NCI-H187 treated with DMSO at 0.1 percent for 48 hours (cell line): ENCODE data around the gene GANAB.
"Not testable (repeated sequence)": the region's sequence is repeated elsewhere in the genome, so short reads cannot be mapped to it uniquely, and the experiment has no call there.

Experiments used
- DNase-seq: peaks from one replicate; lab custom pipeline; 2025; lab: John Stamatoyannopoulos, UW

GANAB gene

DNA sequence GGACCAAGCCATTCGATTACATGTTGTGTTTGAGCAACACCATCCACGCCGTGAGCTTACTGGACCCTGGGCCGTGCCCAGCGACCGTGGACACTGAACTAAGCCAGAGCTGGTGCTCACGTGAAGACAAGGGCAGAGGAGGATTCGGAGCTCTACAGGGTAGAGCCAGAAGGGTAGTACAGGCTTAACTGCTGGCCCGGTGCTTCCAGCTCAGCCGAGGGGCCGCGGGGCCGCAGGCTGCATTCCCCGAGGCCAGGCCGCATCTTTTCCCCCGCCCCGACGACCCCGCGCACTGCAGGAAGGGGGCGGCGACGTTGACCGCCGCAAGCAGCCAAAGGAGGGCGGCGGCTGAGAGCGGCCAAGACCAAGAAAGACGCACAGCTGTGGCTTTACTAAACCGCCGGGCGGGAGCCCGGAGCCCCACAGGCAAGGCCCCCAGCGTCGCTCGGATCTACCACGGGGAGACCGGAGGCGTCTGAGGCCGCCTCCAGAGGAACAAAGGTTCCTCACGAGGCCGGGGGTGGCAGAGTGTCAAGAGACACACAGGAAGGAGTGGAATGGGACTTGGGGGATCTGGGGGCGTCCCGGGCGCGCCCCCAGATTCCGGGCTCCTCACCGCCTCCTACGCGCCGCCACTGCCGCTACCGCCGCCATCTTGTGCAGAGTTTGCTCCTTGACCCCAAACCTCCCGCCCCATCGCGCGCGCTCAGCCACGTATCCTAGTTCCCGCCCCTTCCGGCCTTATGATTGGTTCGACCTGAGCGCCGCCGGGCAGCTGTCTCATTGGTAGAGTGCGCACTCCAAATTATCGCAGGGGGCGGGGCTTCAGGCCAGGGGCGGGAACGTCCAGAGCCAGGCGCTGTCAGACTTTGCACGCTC is at the start of gene GANAB:
Gene GANAB, minus strand, starts transcription at position 668 of the 879 bp plus-strand sequence. Its CDS starts 14 bp downstream, at position 654.
- DNase-seq: peak; percentile 82

DNA sequence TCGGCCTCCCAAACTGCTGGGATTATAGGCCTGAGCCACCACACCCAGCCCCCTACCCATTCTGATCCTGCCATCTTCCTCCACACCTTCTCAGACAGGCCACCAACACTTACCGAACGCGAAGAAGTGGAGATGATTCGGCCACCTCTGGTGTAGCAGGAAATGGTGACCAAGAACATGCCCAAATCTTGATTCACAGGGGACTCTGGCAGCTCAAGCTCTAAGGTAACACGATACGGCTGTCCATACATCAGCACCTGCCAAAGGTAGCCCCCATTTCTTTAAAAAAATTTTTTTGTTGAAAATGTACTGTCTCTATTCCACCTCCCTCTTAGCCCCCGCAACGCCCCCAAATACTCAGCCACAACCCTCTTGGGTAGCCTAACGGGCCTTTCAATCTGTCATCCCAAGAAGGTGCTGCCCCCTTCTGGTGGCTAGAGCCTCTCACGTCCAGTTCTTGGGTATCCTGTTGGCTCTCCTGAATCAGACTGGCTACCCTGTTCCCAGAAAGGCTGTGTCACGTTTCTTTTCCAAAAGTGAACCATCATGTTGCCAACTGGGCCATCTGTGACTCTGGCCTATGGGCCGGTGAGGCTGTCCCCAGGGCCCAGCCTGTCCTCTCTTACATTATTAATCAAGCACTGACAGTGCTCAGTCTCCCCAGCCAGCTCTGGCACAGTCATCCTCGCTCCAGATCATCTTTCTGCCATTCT is 48.2 kb upstream of the GANAB start:
- DNase-seq: no peak

DNA sequence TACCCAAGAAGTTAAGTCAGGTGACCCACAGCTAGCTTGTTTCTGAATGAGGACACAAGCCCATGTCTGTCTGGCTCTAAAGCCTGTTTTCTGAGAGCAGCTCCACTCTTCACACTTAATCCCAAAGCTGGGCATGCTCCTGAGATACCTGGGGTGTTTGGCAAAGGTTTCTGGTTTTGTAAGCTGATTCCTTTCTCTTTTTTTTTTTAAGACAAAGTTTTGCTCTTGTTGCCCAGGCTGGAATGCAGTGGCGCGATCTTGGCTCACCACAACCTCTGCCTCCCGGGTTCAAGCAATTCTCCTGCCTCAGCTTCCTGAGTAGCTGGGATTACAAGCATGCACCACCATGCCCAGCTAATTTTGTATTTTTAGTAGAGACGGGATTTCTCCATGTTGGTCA is 47.2 kb upstream of the GANAB start:
- DNase-seq: not testable (repeated sequence)

DNA sequence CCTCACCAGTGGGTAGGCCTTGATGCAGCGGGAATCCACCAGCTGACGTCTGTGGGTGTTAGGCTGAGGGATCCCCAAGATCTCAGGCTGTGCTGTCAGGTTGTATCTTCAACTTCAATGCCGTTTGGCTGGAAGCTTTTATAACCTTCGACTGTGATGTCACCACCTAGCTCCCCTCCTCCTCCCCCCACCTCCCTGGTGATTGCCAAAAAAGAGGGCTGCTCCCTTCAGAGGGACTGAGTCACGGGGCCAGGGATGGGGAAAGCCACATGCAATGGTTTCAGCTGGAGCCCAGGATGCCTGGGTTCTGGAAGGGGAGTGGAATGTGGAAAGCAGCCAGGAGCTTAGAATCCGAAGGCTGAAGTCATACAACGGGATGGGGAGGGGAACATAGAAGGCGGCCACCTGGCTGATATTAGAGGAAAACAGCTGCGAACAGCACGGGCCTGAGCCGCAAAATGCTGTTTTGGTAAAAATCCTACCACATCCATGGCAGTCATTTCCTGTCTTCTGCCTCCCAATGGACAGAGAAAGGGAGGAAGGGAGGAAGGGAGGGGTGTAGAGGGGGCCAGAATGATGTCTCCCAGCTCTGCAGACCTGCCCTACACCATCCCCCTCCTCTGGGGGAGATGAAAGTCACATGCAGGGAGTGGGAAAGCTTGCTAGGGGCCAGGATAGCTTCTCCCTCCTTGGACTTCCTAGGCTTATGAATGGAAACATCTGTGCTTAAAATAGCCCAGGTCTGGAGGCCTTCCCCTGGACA is 43.2 kb upstream of the GANAB start, which contains the start of gene LRRN4CL:
Gene LRRN4CL, minus strand, starts transcription at position 110 of the 763 bp plus-strand sequence. CDS start 1,022 bp downstream, outside the sequence.
- no peak for DNase-seq

DNA sequence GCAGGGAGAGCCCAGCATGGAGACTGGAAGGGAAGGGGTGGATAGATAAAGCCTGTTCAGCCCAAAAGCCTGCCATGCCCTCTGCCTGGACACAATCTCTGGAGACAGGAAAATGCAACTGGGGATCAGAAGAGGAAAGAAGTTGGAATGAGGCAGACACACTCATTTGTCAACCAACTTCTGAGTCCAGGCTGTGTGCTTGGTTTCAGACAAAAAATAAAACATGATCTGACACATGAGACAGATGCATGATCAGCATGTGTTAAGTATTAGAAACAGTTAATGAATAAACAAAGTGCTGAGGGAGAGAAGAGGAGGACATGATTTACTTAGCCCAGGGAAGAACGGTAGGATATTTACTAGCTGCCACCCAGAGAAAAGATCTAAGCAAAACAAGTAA is 42.1 kb upstream of the GANAB start:
- no peak for DNase-seq

DNA sequence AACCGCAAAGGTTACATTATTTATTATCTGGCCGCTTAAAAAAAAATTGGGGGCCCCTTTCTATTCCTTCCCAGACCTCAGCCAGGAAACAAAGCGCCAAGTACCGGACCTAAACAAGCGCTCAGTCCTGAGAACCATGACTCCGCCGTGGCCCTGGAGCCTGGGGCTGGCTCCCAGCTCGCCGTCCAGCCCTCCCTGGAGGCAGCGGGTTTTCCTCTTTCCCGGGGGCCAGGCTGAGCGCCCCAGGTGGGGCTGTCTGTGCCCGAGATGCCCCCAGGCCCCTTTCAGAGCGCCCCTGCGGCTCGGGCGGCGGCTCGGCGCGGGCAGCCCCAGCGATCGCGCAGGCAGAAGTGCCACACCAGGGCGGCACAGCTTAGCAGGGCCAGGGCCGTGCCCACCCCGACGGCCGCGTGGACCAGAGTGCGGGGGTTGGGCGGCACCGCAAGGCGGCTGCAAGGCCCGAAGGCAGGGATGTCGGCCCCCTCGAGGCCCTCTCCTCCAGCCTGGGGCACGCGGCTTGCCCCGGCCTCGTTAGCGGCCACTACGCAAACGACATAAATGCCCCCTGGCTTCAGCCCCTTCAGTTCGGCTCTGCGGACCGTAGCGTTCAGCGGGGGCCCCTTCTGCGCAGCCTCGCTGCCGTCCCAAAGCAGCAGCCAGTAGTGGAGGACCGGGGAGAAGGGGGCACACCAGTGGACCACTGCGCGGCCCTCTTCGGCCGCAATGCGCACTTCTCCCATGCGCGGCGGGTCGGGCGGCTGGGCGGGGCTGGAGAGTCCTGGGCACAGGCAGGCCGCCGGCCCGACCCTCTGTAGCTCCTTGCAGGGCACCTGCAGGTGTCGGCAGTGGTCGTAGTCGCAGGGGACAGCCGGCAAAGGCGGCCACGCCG is 41.3 kb upstream of the GANAB start:
- no peak for DNase-seq

DNA sequence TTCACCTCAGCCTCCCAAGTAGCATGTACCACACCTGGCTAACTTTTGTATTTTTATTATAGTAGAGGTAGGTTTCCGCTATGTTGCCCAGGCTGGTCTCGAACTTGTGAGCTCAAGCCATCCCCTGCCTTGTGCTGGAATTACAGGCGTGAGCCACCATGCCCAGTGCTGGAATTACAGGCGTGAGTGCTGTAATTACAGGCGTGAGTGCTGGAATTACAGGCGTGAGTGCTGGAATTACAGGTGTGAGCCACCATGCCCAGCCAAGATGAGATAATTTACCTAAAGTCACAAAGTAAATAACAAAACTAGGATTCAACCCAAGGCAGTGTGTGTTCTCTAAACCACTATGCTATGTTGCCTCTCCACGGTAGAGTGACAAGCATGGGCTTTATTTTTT is 36.1 kb upstream of the GANAB start:
- no peak for DNase-seq

DNA sequence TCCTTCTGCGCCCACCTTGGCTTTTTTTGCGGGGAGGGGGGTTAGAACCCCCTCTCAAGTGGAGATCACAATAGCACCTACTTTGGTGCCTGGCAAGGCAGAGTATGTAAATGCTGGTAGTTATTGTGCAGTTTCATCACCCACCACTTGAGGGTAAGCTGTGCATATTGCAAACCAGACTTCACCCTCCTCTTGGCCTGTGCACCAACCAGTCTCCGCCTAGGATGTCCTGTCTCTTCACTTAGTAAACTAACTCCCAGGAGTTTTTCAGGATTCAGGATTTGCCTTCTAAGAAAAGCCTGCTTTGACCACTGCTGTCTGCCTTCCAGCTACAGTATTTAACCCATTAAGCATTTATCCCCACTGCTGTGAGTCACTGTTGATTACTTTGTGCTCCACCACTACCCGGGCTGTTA is 34.4 kb upstream of the GANAB start:
- no peak for DNase-seq

DNA sequence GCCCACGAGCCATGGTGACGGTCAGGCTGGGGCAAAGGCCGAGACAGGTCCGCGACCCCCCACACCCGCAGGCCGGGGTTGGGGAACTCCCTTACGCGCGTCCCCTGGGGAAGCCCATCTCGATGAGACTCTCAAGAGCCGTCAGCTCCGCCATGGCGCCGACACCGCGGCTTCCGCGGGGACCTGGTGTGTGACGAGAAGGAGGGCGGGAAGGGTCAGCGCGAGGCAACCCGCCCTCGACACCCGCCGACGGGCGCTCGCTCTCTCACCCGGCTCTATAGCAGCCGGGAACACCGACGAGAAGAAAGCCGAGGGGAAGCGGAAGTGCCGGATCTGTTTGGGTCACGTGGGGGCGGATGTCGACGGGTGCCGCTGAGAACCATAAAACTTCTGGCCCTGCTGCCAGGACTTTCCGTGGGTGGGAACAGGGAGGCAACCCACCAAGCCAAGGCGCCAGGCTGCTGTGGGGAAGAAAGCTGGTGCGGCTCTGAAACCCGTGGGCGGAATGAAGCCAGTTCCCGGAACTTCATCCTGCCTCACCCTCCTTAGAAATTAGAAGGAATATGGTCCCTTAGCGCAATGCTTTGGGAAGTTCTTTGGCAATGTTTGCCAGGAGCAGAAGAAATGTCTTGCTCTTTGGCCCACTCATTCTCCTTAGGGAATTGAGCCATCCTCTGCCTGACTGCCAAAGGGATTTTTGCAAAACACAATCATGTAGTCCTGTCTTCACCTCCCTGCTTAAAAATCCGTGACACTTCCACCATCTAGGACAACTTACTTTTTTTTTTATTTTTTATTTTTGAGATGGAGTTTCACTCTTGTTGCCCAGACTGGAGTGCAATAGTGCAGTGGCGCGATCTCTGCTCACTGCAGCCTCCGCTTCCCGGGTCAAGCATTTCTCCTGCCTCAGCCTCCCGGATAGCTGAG is 32.6 kb upstream of the GANAB start, which contains the start of gene UBXN1:
Gene UBXN1, minus strand, starts transcription at position 304 of the 927 bp plus-strand sequence. Its CDS starts 150 bp downstream, at position 154.
- DNase-seq: peak; percentile 80

DNA sequence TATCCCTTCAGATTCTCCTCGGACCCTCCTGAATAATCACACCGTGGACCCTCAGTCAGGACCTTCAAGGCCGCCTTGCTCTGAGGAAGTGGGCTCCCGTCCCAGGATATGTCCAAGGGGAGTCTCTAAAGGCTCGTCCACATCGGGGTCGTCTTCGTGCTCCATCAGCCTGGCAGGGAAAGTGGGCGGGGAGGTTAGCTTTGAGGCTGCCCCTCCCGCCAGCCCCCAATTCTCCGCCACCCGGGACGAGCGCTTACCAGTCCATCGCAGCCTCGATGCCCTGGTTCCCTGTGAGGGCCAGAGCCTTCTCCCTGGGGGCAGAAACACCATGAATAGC is 32.0 kb upstream of the GANAB start:
- no peak for DNase-seq

DNA sequence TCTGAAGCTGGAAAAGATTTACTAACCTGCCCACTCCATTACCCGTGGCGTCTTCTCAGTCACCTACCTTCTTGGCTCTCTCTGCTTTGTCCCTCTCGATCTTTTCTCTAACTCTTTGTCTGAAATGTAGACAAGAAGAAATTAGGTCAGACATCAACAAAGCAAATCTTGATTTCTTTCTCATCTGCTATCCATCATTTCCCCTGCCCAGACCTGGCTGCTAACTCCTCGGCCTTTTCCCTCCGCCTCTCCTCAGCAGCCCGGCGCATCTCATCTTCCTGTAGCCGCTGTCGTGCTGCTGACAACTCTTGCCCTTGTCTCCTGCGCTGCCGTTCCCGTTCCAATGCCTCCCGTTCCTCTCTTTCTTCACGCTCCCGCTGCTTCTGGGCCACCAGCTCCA is 31.3 kb upstream of the GANAB start:
- DNase-seq: no peak

DNA sequence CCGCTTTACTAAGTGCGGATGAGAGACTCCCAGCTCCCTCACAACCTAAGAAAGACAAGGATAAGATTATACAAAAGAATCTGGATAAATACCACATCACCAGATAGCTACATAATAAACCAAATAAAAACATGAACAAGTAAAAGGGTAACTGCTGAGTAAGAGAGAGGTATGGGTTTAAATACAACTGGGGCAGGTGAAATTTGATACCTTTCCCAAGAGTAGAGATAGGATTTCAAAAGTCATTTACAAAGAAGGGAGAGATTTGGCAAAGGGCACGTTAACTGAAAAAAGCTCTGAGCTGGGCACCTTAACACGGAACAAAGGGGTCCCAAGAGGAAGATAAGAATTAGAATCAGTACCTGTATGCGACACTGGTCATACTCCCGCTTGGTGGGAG is 30.7 kb upstream of the GANAB start:
- no peak for DNase-seq

DNA sequence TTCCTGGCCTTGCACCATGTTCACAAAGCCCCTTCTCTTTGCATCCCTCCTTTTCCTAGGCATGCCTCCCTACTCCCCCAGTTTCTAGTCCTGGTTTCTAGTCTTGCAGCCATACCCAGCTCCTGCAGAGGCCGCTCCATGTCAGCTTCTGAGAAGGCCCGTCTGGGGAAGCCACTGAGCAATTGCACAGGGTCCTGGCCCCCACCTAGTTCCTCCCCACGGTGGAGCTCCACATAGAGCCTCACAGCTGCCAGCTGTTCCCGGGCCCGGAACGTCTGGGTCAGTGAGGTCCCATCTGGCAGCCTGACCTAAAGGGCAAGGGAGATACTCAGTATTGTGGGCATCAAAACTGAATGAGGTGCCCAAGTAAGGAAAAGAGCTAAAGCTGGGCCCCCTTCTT is 30.3 kb upstream of the GANAB start:
- DNase-seq: no peak

DNA sequence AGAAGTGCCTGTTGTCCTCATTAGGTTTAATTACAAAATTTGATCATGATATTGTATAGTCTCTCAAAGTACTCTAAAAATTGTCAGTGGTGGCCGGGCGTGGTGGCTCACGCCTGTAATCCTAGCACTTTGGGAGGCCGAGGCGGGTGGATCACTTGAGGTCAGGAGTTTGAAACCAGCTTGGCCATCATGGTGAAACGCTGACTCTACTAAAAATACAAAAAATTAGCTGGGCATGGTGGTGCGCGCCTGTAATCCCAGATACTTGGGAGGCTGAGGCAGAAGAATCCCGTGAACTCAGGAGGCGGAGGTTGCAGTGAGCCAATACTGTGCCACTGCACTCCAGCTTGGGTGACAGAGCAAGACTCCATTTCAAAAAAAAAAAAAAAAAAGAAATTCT is 29.0 kb upstream of the GANAB start:
- DNase-seq: not testable (repeated sequence)

DNA sequence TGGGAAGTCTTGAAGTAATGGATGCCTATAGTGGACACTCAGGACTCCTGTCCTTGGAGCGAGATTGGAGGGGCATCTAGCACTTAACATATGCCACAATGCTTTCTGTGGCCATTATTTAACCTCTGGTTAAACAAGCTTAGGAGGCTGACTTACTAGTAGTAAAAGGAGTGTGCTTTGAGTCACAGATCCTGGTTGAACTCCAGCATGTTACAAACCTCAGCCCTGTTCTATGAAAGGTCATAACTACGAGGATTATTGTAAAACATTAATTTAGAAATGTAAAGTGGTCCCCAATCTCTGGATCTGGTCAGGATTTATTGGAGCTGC is 26.7 kb upstream of the GANAB start:
- no peak for DNase-seq

DNA sequence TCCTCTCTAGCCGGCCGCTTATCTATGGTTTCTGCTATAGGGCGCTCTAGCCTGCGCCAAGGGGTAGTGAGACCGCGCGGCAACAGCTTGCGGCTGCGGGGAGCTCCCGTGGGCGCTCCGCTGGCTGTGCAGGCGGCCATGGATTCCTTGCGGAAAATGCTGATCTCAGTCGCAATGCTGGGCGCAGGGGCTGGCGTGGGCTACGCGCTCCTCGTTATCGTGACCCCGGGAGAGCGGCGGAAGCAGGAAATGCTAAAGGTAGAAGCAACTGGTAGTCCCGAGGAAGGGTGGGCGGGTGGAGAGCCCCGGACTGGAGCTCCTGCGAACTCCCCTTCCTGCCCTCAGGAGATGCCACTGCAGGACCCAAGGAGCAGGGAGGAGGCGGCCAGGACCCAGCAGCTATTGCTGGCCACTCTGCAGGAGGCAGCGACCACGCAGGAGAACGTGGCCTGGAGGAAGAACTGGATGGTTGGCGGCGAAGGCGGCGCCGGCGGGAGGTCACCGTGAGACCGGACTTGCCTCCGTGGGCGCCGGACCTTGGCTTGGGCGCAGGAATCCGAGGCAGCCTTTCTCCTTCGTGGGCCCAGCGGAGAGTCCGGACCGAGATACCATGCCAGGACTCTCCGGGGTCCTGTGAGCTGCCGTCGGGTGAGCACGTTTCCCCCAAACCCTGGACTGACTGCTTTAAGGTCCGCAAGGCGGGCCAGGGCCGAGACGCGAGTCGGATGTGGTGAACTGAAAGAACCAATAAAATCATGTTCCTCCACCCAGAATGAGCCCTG is 25.4 kb upstream of the GANAB start, which contains the start of the genes LBHD1 and UQCC3:
Gene LBHD1, minus strand, starts transcription at position 660 of the 782 bp plus-strand sequence. CDS start 2,236 bp downstream, outside the sequence.
Gene UQCC3, plus strand, starts transcription at position 66 of the 782 bp plus-strand sequence. Its CDS starts 73 bp downstream, at position 139.
- DNase-seq: peak; percentile 54

DNA sequence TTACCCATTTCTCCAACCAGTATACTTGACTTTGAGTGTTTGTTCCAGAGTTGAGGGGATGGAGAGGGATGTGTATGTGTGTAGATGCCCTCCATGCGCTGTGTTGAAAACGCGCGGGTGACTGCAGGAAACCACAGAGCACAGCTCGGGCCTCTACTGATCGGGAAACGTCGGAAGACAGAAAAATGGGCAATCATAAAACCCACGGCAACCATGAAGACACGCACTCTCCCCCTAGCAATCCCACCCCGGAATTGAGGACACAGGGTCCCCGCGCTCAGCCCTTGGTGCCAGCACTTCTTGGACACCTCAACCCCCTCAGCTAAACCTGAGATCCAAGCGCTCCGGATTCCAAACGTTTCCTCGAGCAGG is 24.8 kb upstream of the GANAB start:
- DNase-seq: no peak

DNA sequence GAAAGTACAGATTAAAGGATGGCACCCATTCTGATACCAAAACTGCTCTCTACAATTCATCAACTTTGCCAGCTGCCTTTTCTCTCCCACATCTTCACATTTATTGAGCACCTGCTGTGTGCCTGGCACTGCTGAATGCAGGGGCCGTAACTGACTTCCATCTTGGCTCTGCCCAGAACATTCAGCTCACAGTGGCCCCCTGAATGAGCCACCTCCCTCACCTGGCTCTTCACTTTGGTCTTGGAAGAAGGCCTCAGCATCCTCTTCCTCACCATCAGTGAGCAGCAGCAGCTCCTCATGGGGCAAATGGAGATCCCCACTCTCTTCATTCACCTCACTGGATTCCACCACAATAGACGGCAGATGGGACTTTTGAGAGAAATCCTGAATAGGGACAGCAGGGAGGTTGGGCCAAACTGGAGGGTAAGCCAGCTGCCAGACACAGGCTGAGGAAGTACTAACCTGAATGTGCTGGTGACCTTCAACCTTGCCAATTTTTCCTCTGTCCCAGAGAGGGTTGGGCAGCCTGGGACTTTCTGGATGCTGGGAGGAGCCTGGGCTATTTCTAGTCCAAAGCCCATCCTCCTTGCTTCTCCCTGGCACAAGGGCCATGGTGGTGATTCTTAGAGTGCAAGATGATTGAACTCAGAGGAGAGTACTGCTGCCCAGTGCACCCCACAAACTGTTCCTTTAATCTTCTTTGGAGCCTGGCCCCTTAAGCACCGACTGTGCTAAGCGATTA is 23.2 kb upstream of the GANAB start:
- DNase-seq: no peak

DNA sequence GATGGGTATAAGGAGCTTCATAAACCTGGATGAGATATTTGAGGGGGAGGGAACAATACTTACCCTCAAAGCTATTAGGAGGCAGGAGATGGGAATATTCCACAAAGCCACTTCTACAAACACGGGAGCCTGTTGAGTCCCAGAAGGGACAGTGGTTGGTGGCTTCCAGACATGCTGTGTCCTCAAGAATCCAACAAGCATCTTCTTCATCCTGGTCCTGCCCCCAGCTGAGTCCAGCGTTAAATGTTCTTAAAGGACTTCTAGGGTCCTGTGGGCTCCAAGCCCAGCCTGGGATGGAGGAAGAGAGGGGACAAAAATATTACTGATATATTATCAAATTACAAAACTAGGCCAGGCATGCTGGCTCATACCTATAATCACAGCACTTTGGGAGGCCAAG is 21.0 kb upstream of the GANAB start:
- DNase-seq: no peak
